GM18508 (cell line): ENCODE data around the gene ZC3HAV1.
"Not testable (repeated sequence)": the region's sequence is repeated elsewhere in the genome, so short reads cannot be mapped to it uniquely, and the experiment has no call there.

ENCODE experiments used
- ATAC-seq: cut with Tn5 transposase; IDR thresholded peaks from one replicate; pipeline ENCODE4 v1.9.1; 2021; ENCODE audit warnings: moderate number of reproducible peaks; ENCODE audit not compliant: insufficient read depth, unreplicated experiment

Gene ZC3HAV1

GRCh38 chr7:139058943-139059342 lies 50.6 kb downstream of the ZC3HAV1 start:
- ATAC-seq: no peak

DNA sequence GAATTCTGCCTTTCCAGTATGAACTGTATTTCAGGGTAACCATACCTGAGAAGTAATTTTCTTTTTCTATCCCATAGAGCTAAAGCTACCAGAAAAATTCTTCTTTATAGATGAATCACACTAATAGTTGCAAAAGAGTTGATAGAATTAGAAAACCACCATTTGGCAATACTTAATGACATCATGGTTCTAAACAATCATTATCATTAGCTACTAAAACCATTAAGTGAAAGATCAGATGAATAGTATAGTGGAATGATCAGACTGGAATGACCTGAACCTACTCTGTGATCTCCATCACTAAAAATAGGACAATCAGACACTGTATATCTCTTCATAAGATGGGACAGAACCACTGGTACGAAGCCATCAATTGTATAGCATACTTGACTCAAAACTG lies 53.8 kb downstream of the ZC3HAV1 start:
- no peak for ATAC-seq

- ATAC-seq: not testable (repeated sequence)
These were observed 54.9 kb downstream of the ZC3HAV1 start for GRCh38 chr7:139054656-139055055.

DNA sequence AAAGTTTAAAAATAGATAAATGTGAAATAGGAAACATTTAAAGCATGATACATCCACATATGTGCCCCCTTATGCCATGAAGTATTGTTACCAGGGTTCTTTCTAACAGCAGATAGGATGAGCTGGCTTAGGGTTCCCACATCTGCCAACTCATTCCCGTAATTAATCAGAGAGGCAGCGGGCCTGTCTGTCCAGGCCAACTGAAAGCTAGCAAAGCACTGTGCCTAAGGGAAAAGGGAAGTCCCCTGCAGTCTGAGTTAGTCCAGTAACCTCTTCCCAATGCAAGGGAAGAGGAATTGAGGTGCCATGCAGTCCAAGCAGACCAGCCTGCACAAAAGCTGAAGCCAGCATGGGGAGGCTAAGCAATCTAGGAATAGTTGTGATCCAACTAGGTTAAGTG lies 55.4 kb downstream of the ZC3HAV1 start:
- no peak for ATAC-seq

GRCh38 chr7:139051655-139052054 lies 57.9 kb downstream of the ZC3HAV1 start:
- ATAC-seq: no peak

- no peak for ATAC-seq
These were observed 59.6 kb downstream of the ZC3HAV1 start for GRCh38 chr7:139049936-139050335.

GRCh38 chr7:139049111-139049510 lies 60.4 kb downstream of the ZC3HAV1 start:
- ATAC-seq: no peak

- ATAC-seq: no peak
These were observed 61.5 kb downstream of the ZC3HAV1 start for GRCh38 chr7:139047970-139048369.

DNA sequence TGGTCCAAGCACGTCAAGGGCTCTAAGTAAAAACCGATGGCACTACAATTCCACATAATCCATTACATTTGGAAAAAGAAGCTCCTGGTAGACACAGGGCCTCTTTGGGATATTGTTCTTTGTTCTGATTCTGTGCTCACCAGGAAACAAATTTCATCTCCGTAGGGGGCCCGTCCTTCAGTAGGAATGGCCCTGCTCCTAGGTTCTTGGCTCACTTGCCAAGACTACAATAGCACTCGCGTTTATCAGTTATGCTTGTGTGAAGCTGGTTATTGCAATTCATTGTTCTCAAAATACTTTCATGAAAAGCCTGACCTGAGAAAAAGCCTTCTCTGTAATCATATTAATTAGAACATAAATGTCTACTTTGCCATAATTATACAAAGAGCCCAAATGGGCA lies 63.4 kb downstream of the ZC3HAV1 start:
- ATAC-seq: no peak

DNA sequence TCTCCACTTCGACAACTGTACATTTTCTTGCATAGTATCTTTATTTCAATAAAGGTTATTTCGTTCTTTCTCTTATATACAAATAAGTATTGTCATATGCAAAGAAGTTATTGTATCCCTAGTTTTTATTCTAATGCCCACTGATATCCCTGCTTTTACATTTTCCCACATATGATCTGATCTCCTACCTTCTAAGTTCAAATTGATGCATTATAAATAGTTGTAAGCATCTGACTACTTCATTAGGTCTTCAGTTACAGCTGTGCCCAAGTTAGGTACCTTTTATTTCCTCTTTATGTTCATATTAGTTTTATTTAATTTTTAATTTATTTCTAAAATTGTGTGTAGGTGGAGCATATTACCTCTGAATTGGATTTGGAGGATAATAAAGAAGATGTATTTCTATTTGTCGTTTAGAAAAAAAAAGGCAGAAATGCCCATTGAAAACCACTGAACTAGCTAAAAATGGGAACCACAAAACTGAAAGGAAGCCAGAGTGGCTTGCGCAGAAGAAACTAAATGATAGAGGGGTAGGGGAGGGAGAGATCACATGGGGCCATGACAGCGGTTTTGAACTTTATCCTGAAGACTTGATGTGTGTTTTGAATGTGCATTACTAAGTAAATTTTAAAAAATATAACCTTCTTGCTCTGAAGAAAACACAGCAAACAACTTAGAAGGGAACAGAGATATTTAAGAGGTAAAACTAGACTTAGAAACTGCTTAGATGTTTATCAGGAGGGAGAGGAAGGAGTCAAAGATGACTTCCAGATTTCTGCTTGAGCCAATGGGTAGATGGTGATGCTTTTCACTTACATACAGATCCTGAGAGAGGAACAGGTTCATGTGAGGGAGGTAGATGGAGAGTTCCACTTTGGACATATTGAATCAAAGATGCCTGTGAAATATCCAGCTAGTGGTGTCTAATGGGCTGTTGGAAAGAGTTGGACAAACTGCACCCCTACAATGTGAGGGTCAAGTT lies 64.4 kb downstream of the ZC3HAV1 start:
- ATAC-seq: no peak

GRCh38 chr7:139043823-139044812 lies 65.4 kb downstream of the ZC3HAV1 start:
- ATAC-seq: no peak

DNA sequence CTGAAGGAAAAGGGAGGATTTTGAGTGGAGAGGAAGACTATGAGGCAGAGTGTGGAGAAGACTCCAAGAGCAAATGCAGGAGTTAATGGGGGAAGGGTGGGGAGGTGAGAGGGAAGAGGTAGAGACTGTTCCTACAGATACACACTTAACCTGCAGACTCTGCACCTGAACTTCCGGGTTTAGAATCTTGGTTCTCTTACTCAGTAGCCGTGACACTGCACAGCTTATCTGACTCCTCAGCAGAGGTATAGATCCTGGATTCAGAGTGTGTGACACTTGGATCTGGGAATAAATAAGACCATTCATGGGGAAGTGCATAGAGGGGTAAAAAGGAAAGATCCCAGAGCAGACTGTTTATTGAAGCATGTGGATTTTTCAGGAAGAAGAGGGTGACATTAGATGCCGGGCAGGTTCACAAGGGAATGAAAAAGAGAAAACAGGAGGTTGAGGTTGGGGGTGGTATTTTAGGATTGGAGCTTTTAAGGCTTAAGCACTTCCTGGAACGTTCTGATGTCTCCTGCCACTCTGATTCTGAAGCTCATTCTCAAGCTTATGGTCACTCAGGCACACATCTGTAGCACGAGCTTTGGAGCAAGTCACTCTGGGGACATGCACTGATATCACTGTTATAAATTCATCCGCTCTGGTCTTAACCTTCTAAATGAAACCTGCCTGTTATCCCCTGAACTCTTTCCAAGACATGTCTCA lies 68.0 kb downstream of the ZC3HAV1 start:
- ATAC-seq: no peak

- ATAC-seq: no peak
These were observed 70.8 kb downstream of the ZC3HAV1 start for GRCh38 chr7:139038691-139039090.

GRCh38 chr7:139036901-139037300 lies 72.6 kb downstream of the ZC3HAV1 start:
- ATAC-seq: no peak

- peak; percentile 66 for ATAC-seq
These were observed 73.8 kb downstream of the ZC3HAV1 start, which contains the start of gene ZC3HAV1L for GRCh38 chr7:139035586-139036353. Gene ZC3HAV1L, minus strand, starts transcription at chr7:139036042. Its CDS starts 25 bp downstream, at chr7:139036017.

DNA sequence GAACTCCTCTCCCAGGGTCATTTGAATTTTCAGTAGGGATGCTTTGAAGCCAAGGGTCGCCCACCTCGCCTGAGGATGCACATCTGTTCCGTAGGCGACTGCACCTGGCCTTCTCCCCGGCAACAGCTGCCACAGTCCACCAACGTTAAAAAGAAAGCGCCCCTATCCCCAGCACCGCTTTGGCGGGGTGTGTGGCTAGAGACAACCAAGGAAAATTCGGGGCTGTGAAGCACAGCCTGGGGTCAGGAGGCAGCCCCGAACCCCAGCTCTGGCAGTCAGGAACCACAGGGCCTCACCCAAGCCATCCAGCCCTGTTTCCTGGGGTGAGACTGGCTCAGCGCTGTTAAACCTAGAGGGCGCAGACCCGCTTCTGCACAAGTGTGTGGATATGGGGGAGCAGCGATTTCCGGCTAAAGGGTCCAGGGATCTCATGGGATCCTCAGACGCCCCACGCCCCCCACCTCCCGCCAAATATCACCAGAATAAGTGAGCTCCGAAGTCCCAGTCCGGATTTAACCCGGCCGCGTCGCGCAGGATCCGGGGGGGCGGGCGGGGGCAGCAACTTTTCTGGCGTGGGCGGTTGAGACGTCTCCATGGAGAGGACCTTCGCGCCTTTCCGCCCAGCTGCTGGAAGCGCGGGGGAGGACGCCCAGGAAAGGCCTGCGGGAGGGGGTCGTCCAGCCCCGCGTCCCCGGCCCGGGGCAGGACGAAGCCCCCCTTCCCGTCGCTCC lies 74.5 kb downstream of the ZC3HAV1 start:
- ATAC-seq: no peak

- no peak for ATAC-seq
These were observed 75.2 kb downstream of the ZC3HAV1 start for GRCh38 chr7:139034336-139034735.

DNA sequence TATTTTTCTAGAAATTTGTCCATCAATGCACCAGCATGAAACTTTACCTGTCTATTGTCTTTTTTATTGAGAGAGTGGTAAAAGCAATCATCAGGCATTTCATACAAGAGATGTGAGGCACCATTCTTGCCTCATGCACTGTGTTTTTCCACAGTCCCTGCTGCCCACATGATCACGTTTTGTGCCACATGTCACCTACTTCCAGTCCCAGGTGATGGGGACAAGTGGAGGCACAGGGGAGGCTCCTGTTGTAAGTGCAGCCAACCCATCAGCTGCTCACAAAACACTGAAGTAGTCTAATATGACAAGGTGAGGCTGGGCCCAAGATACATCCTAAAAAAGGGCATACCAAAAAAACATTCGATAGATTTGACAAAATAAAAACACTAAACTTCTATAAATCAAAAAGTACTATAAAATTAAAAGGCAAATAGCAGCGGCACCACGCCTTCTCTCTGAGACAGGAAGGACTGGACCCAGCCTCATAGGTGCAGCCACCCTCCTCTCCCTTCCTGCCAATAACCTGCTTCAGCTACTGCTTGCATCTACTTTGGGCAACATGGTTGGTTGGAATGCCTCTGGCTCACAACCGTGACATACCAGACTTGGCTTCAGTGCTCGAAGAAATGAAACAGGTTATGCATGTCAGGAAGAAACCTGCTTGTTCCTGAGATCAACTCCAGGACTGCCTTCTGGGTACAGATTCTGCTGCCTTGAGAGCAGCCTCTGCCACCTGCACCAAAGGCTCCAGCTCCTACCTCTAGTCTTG lies 76.0 kb downstream of the ZC3HAV1 start:
- ATAC-seq: no peak
